ENCODE data around the gene NETO1.

NETO1 gene

GRCh38 chr18:72820571-72820970, 47.2 kb downstream of the NETO1 start:
- Histone ChIP-seq H3K4me3 (ENCODE audit: insufficient read depth, low read depth, low read length, poor library complexity, severe bottlenecking) (no peak overlapping the region), H3K27me3 (replicated peaks; ENCODE audit: control insufficient read depth, insufficient read depth, low read length, poor library complexity, severe bottlenecking) (no peaks in the 10 kb centered on the region), H3K27ac (ENCODE audit: insufficient read depth, low read length, poor library complexity, severe bottlenecking) (no peak overlapping the region), H3K4me1 (ENCODE audit: control insufficient read depth, insufficient read depth, low read length, poor library complexity, severe bottlenecking) (no peaks in the 10 kb centered on the region), H3K36me3 (ENCODE audit: control insufficient read depth, insufficient read depth, low read length) (no peaks in the 10 kb centered on the region), H3K9me3 (ENCODE audit: control insufficient read depth, low read length) (no peaks in the 10 kb centered on the region)
- DNase-seq = no peak

- Histone ChIP-seq H3K36me3 (ENCODE audit: control insufficient read depth, insufficient read depth, low read length) (no peaks in the 10 kb centered on the region), H3K4me3 (ENCODE audit: insufficient read depth, low read depth, low read length, poor library complexity, severe bottlenecking) (no peak overlapping the region), H3K9me3 (ENCODE audit: control insufficient read depth, low read length) (no peaks in the 10 kb centered on the region), H3K27me3 (replicated peaks; ENCODE audit: control insufficient read depth, insufficient read depth, low read length, poor library complexity, severe bottlenecking) (no peaks in the 10 kb centered on the region), H3K27ac (ENCODE audit: insufficient read depth, low read length, poor library complexity, severe bottlenecking) (no peak overlapping the region), H3K4me1 (ENCODE audit: control insufficient read depth, insufficient read depth, low read length, poor library complexity, severe bottlenecking) (no peaks in the 10 kb centered on the region)
- no peak for DNase-seq
These were observed 48.7 kb downstream of the NETO1 start for GRCh38 chr18:72819050-72819449.

GRCh38 chr18:72811047-72811446, 56.7 kb downstream of the NETO1 start:
- H3K27me3 ChIP-seq (replicated peaks; ENCODE audit: control insufficient read depth, insufficient read depth, low read length, poor library complexity, severe bottlenecking) = no peaks in the 10 kb centered on the region
- H3K36me3 ChIP-seq (ENCODE audit: control insufficient read depth, insufficient read depth, low read length) = no peaks in the 10 kb centered on the region
- no peaks in the 10 kb centered on the region for H3K9me3 ChIP-seq (ENCODE audit: control insufficient read depth, low read length)
- H3K4me3 ChIP-seq (ENCODE audit: insufficient read depth, low read depth, low read length, poor library complexity, severe bottlenecking) = no peak overlapping the region
- H3K4me1 ChIP-seq (ENCODE audit: control insufficient read depth, insufficient read depth, low read length, poor library complexity, severe bottlenecking) = no peaks in the 10 kb centered on the region
- DNase-seq = no peak
- no peak overlapping the region for H3K27ac ChIP-seq (ENCODE audit: insufficient read depth, low read length, poor library complexity, severe bottlenecking)

GRCh38 chr18:72808680-72809079, 59.1 kb downstream of the NETO1 start:
- no peak for DNase-seq
- Histone ChIP-seq H3K9me3 (ENCODE audit: control insufficient read depth, low read length) (no peaks in the 10 kb centered on the region), H3K4me3 (ENCODE audit: insufficient read depth, low read depth, low read length, poor library complexity, severe bottlenecking) (no peak overlapping the region), H3K4me1 (ENCODE audit: control insufficient read depth, insufficient read depth, low read length, poor library complexity, severe bottlenecking) (no peaks in the 10 kb centered on the region), H3K27ac (ENCODE audit: insufficient read depth, low read length, poor library complexity, severe bottlenecking) (no peak overlapping the region), H3K27me3 (replicated peaks; ENCODE audit: control insufficient read depth, insufficient read depth, low read length, poor library complexity, severe bottlenecking) (no peaks in the 10 kb centered on the region), H3K36me3 (ENCODE audit: control insufficient read depth, insufficient read depth, low read length) (no peaks in the 10 kb centered on the region)

GRCh38 chr18:72799106-72799505, 68.7 kb downstream of the NETO1 start:
- Histone ChIP-seq H3K27ac (ENCODE audit: insufficient read depth, low read length, poor library complexity, severe bottlenecking) (no peak overlapping the region), H3K9me3 (ENCODE audit: control insufficient read depth, low read length) (no peaks in the 10 kb centered on the region), H3K4me1 (ENCODE audit: control insufficient read depth, insufficient read depth, low read length, poor library complexity, severe bottlenecking) (no peaks in the 10 kb centered on the region), H3K36me3 (ENCODE audit: control insufficient read depth, insufficient read depth, low read length) (no peaks in the 10 kb centered on the region), H3K4me3 (ENCODE audit: insufficient read depth, low read depth, low read length, poor library complexity, severe bottlenecking) (no peak overlapping the region), H3K27me3 (replicated peaks; ENCODE audit: control insufficient read depth, insufficient read depth, low read length, poor library complexity, severe bottlenecking) (no peaks in the 10 kb centered on the region)
- no peak for DNase-seq

- H3K27me3 ChIP-seq (replicated peaks; ENCODE audit: control insufficient read depth, insufficient read depth, low read length, poor library complexity, severe bottlenecking) = no peaks in the 10 kb centered on the region
- no peaks in the 10 kb centered on the region for H3K36me3 ChIP-seq (ENCODE audit: control insufficient read depth, insufficient read depth, low read length)
- no peaks in the 10 kb centered on the region for H3K4me1 ChIP-seq (ENCODE audit: control insufficient read depth, insufficient read depth, low read length, poor library complexity, severe bottlenecking)
- no peaks in the 10 kb centered on the region for H3K9me3 ChIP-seq (ENCODE audit: control insufficient read depth, low read length)
- no peak overlapping the region for H3K4me3 ChIP-seq (ENCODE audit: insufficient read depth, low read depth, low read length, poor library complexity, severe bottlenecking)
- DNase-seq = no peak
- no peak overlapping the region for H3K27ac ChIP-seq (ENCODE audit: insufficient read depth, low read length, poor library complexity, severe bottlenecking)
These were observed 84.3 kb downstream of the NETO1 start for GRCh38 chr18:72783530-72783929.

GRCh38 chr18:72774914-72775313, 92.9 kb downstream of the NETO1 start:
- no peaks in the 10 kb centered on the region for H3K36me3 ChIP-seq (ENCODE audit: control insufficient read depth, insufficient read depth, low read length)
- H3K4me1 ChIP-seq (ENCODE audit: control insufficient read depth, insufficient read depth, low read length, poor library complexity, severe bottlenecking) = no peaks in the 10 kb centered on the region
- no peak for DNase-seq
- H3K27ac ChIP-seq (ENCODE audit: insufficient read depth, low read length, poor library complexity, severe bottlenecking) = no peak overlapping the region
- no peaks in the 10 kb centered on the region for H3K27me3 ChIP-seq (replicated peaks; ENCODE audit: control insufficient read depth, insufficient read depth, low read length, poor library complexity, severe bottlenecking)
- H3K9me3 ChIP-seq (ENCODE audit: control insufficient read depth, low read length) = no peaks in the 10 kb centered on the region
- H3K4me3 ChIP-seq (ENCODE audit: insufficient read depth, low read depth, low read length, poor library complexity, severe bottlenecking) = no peak overlapping the region

GRCh38 chr18:72772916-72773315, 94.9 kb downstream of the NETO1 start:
- no peak for DNase-seq
- no peak overlapping the region for H3K27ac ChIP-seq (ENCODE audit: insufficient read depth, low read length, poor library complexity, severe bottlenecking)
- H3K4me1 ChIP-seq (ENCODE audit: control insufficient read depth, insufficient read depth, low read length, poor library complexity, severe bottlenecking) = no peaks in the 10 kb centered on the region

GRCh38 chr18:72768681-72769229, 99.0 kb downstream of the NETO1 start:
- DNase-seq = no peak
- no peaks in the 10 kb centered on the region for H3K4me1 ChIP-seq (ENCODE audit: control insufficient read depth, insufficient read depth, low read length, poor library complexity, severe bottlenecking)
- no peaks in the 10 kb centered on the region for H3K9me3 ChIP-seq (ENCODE audit: control insufficient read depth, low read length)
- H3K27me3 ChIP-seq (replicated peaks; ENCODE audit: control insufficient read depth, insufficient read depth, low read length, poor library complexity, severe bottlenecking) = no peaks in the 10 kb centered on the region
- no peak overlapping the region for H3K4me3 ChIP-seq (ENCODE audit: insufficient read depth, low read depth, low read length, poor library complexity, severe bottlenecking)
- no peak overlapping the region for H3K27ac ChIP-seq (ENCODE audit: insufficient read depth, low read length, poor library complexity, severe bottlenecking)
- no peaks in the 10 kb centered on the region for H3K36me3 ChIP-seq (ENCODE audit: control insufficient read depth, insufficient read depth, low read length)

More at GRCh38 chr18:72772916-72773315, 94.9 kb downstream of the NETO1 start:
- H3K4me3 ChIP-seq (ENCODE audit: insufficient read depth, low read depth, low read length, poor library complexity, severe bottlenecking) = no peak overlapping the region
- H3K9me3 ChIP-seq (ENCODE audit: control insufficient read depth, low read length) = no peaks in the 10 kb centered on the region
- no peaks in the 10 kb centered on the region for H3K27me3 ChIP-seq (replicated peaks; ENCODE audit: control insufficient read depth, insufficient read depth, low read length, poor library complexity, severe bottlenecking)
- no peaks in the 10 kb centered on the region for H3K36me3 ChIP-seq (ENCODE audit: control insufficient read depth, insufficient read depth, low read length)

- H3K9me3 ChIP-seq (ENCODE audit: control insufficient read depth, low read length) = no peaks in the 10 kb centered on the region
- no peaks in the 10 kb centered on the region for H3K27me3 ChIP-seq (replicated peaks; ENCODE audit: control insufficient read depth, insufficient read depth, low read length, poor library complexity, severe bottlenecking)
- DNase-seq = no peak
- H3K4me3 ChIP-seq (ENCODE audit: insufficient read depth, low read depth, low read length, poor library complexity, severe bottlenecking) = no peak overlapping the region
- no peaks in the 10 kb centered on the region for H3K36me3 ChIP-seq (ENCODE audit: control insufficient read depth, insufficient read depth, low read length)
- H3K27ac ChIP-seq (ENCODE audit: insufficient read depth, low read length, poor library complexity, severe bottlenecking) = no peak overlapping the region
- no peaks in the 10 kb centered on the region for H3K4me1 ChIP-seq (ENCODE audit: control insufficient read depth, insufficient read depth, low read length, poor library complexity, severe bottlenecking)
These were observed 105.2 kb downstream of the NETO1 start for GRCh38 chr18:72762515-72763122.

All from effector memory CD4-positive, alpha-beta T cell (primary cell).